GM18861 (cell line): ENCODE measurements around the gene NFATC2.
"Not testable (repeated sequence)": the region's sequence is repeated elsewhere in the genome, so short reads cannot be mapped to it uniquely, and the experiment has no call there.

ENCODE experiments used
- ATAC-seq: cut with Tn5 transposase; IDR thresholded peaks from one replicate; pipeline ENCODE4 v1.9.1; 2021; ENCODE audit not compliant: unreplicated experiment

Gene NFATC2

GRCh38 chr20:51540580-51540979 is 1.9 kb downstream of the NFATC2 start:
- ATAC-seq, result no peak

GRCh38 chr20:51540074-51540473 is 2.4 kb downstream of the NFATC2 start:
- ATAC-seq, result not testable (repeated sequence)

GRCh38 chr20:51536116-51537069 is 6.1 kb downstream of the NFATC2 start:
- no peak for ATAC-seq

- ATAC-seq, result no peak
Measured at GRCh38 chr20:51535674-51536073, 6.8 kb downstream of the NFATC2 start.

- no peak for ATAC-seq
Measured at GRCh38 chr20:51535075-51535386, 7.5 kb downstream of the NFATC2 start.

- no peak for ATAC-seq
Measured at GRCh38 chr20:51533291-51534172, 9.0 kb downstream of the NFATC2 start.

GRCh38 chr20:51532577-51533191 is 9.8 kb downstream of the NFATC2 start:
- ATAC-seq, result no peak

GRCh38 chr20:51531712-51532456 is 10.6 kb downstream of the NFATC2 start:
- no peak for ATAC-seq

GRCh38 chr20:51531141-51531710 is 11.3 kb downstream of the NFATC2 start:
- ATAC-seq, result peak; percentile 38

- ATAC-seq, result no peak
Measured at GRCh38 chr20:51529758-51530157, 12.8 kb downstream of the NFATC2 start.

GRCh38 chr20:51529081-51529681 is 13.3 kb downstream of the NFATC2 start:
- ATAC-seq, result no peak

- ATAC-seq, result peak; percentile 26
Measured at GRCh38 chr20:51528263-51529027, 14.1 kb downstream of the NFATC2 start.

GRCh38 chr20:51526754-51527153 is 15.8 kb downstream of the NFATC2 start:
- no peak for ATAC-seq

GRCh38 chr20:51526106-51526470 is 16.4 kb downstream of the NFATC2 start:
- ATAC-seq, result no peak

GRCh38 chr20:51525241-51526105 is 17.0 kb downstream of the NFATC2 start:
- ATAC-seq, result no peak

- ATAC-seq, result no peak
Measured at GRCh38 chr20:51523276-51524013, 19.1 kb downstream of the NFATC2 start.

GRCh38 chr20:51522207-51522606 is 20.3 kb downstream of the NFATC2 start:
- no peak for ATAC-seq

- no peak for ATAC-seq
Measured at GRCh38 chr20:51517839-51518238, 24.7 kb downstream of the NFATC2 start.
